Activated CD4-positive, CD25-positive, alpha-beta regulatory T cell treated with anti-CD3 and anti-CD28 coated beads, Interleukin-2, amount 50 U/mL, for 16 hours (primary cell): Measurements from ENCODE around the gene MCU.
"Not testable (repeated sequence)": the region's sequence is repeated elsewhere in the genome, so short reads cannot be mapped to it uniquely, and the experiment has no call there.

Source experiments
- DNase-seq: peaks from one replicate; pipeline ENCODE4 v3.0.0-alpha.2; 2020; ENCODE audit warnings: low read depth, low spot score

Gene MCU

DNA sequence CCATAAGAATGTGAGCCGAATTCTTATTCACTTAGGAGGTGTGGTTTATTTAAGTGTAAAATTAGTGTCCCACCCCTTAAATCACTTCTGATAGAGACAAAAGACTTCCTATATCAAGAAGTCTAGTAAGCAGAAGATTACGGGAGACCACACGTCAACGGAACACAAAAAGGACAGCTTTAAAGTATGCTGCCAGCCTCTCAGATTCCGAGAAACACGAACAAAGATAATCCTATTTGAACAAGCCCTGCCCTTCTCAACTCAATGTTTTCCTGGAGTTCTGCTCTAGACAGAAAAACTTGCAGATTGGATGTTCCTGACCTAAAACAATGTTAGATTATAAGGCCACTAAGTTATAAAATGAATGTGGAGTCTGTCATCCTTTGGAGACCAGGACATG is 4.9 kb upstream of the MCU start:
- DNase-seq, result no peak

DNA sequence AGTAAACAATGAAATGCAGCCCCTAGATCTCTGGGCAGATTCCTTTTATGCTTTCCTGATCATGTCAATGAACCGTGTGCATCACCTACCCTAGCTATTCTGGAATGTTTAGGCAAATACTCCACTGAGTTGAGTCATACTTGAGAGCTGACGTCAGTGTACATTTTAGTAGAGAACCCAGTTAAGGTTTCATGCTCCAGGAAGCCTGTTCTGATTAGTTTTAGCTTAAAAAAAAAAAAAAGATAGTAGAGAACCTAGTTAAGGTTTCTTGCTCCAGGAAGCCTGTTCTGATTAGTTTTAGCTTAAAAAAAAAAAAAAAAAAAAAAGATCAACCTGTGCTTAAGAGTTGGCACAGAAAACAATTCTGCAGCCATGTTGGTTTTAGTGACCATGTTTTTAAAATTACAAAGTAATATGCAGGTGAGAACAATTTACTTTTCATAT is 3.7 kb upstream of the MCU start:
- no peak for DNase-seq

DNA sequence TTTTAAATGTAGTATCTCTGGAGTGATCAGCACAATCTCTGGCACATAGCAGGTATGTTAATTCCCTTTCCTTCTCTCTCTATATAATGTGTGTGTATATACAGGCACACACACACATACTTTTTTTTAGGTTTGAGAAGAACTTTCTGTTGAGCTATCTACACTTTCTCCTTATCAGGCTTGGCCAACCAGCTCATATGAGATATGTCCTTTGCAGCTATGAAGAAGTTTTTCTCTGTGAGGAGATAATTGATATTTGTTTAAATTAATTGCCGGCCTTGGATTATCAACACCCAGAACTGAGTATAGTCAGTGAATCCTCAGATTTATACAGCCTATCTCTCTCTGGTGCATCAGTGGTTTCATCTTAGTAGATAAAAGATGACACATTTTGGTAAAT is 2.3 kb upstream of the MCU start:
- DNase-seq, result no peak

DNA sequence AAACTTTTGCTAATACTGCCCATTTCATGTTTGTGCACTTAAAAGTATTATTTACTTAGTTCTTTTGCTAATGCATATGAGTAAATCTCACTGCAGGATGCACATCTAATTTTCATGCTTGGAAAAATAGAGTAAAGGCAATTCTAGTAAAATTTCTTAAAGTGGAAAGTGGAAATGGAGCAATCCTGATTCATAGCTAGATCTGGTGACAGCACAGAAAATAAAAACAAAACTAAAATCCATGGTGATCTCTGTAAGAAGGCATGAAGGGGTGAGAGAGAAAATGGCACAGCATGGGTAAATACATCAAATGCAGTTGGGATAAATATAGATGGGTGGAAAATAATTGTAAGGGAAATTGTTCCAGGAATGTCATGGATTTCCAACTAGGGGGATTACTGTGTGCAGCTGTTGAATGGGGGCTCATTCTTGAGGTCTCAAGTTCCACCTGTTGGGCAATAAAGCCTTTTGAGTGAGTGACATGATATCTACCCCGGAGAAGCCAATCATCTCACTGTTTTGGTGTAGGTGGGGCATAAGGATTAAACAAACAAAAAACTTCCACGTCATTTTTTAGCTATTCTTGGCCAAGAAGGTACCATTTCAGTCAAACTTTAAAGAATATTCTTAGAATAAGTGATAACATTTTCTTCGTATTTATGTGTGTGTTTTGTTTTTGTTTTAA is 1.7 kb upstream of the MCU start:
- no peak for DNase-seq

DNA sequence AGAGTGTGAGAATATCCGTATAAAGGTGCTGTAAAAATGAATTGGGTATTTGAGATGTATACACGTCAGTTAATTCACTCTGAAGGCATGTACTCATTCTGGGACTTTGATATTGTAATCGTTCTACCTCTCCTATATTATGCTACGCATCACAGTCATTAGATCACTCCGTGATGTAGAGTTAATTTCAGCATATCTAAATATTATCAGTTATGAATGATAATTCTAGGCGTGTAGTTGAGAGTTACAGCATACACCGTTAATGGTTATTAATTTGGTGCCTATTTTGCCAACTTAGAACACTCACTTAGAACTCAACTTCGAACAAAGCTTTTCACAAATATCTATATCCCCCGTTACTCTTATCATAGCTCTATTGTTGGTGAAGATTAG is 477 bp upstream of the MCU start:
- no peak for DNase-seq

DNA sequence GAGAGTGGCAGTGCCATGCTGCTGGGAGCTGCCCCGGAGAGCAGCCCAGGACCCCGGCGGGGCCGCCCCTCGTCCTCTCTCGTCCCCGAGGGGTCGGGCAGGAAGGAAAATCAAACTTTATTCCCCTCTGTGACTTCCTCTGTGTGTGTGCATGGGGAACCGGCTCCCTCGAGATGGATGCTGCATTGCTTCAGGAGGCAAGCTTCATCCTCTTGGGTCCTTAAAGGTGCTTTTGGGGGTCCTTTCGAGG is 726 bp downstream of the MCU start:
- DNase-seq, result peak; percentile 2

DNA sequence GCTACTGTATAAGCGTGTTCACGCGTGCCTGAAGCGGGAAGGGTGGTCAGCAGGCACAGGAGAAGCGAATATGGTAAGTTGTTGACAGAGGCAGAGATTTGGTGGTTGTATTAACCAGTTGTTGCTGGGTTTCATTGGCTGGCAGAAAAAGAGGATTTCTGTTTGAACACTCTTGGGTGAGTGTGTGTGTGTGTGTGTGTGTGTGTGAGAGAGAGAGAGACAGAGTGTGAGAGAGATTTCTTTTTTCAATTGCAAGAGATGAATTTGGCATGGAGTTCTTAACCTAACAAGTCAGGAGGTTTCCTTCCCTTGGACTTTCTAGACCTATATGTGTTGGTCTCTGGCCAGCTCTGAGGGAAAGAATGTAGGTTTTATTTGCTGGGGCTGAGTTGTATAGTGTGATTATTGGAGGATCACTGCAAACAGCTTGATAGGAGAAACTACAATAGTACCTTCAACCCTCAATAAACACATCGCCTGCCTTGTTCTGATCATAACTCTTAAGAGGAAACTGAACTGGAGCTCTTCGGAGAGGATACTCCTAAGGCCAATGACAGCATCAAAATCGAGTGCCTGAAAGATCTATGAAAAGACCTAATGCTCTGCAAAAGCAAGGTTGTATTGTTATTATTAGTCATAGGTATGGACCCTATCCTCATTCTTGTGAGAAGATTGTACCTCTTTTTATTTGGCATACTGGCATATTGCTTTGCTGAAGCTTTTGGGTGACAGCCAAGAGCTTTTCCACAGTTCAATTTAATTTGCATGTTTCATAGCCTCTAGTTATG is 1.2 kb downstream of the MCU start:
- no peak for DNase-seq

DNA sequence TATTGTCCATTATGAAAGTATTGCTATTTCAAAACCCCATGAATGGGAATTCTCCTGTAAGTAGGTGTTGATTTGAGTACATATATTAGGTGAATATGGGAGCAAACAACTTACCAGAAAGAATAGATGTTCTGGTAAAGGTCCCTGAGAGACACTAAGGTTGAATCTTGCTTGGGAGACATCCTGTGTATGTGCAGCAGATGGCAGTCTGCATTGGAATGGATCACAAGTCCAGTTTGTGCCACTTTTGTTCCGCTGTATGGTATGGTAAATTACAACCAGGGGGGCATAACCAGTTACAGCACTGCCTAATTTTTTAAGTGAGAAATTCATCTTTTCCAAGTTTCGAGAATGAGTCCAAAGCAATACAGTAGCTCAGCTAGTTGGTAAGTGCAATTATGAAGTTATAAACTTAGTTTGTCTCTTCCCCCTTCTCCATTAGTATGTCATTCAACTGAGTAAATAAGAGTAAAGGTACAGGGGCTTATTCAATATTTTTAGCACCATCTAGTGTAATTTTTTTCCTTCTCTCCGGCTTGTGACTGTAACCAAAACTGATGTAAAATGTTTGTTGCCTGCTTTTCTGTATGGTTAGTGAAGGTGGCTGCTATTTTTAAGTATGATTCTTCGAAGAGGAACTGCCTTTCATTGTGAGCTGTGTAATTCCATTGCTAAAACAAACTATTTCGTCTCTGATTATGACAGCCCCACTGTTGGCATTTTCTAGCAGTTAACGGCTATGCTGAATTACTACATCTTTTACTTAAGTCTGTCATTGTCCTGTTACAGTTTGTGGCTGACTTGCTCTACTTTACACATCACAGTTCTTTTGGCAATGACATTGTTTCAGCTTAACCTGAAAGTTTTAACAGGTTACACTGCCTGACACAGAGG is 2.8 kb downstream of the MCU start:
- DNase-seq, result no peak

DNA sequence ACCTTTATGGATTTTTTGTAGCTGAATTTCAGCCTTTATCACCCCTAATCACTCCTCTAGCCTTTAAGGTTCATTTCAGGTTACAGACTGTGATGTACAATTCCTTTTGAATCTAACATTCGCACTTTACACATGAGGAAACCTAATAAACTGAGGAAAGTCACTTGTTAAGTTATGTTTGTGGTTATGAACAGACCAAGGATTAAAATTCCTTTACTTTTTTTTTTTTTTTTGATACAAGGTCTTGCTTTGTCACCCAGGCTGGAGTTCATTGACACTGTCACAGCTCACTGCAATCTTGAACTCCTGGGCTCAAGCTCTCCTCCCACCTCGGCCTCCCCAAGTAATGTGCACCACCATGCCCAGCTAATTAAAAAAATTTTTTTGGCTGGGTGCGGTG is 3.6 kb downstream of the MCU start:
- DNase-seq, result no peak

DNA sequence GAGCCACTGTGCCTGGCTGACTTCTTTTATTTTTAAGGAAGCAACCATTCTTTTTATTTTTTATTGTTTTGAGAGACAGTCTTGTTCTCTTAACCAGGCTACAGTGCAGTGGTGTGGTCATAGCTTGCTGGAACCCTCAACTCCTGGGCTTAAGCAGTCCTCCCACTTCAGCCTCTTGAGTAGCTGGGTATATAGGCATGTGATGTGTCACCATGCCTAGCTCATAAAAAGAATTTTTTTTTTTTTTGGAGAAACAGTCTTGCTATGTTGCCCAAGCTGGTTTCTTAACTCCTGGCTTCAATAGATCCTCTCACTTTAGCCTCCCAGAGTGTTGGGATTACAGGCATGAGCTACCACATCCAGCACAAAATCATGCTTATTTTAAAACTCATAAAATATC is 5.8 kb downstream of the MCU start:
- DNase-seq, result no peak

DNA sequence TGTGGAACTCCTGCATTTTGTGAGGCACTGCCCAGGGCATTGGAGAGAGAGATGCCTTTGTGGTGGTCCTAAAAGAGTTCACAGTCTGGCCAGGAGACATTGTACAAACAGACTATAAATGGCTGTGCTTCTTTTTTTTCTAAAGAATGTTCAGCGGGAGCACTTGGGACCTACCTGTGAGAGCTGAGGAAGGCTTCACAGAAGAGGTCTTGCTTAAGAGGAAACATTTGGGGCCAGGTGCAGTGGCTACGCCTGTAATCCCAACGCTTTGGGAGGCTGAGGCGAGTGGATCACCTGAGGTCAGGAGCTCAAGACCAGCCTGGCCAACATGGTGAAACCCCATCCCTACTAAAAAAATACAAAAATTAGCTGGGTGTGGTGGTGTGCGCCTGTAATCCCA is 10.5 kb downstream of the MCU start:
- not testable (repeated sequence) for DNase-seq

DNA sequence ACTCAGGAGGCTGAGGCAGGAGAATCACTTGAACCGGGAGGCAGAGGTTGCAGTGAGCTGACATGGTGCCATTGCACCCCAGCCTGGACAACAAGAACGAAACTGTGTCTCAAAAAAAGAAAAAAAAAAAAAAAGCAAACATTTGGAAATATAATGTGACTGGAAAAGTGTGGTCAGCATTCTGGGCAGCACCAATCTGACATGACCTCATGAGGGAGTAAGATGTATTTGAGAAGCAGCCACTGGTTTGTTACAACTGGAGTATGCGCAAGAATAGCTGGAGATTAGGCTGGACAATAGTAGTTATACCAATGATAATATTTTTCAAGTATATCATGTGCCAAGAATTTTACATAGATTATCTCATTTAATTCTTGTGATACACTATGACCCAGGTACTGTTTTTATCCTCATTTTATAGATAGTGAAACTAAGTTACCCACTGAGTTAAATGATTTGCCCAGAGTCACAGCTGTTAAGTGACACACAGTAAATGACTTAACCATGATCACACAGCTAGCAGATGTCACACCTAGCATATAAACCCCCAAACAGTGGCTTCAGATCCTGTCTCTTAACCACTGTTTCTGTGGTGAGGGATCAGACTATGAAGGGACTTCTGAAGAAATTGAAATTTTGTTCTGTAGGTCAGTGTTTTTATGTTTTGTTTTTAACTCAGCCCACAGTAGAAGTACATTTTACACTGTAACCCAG is 11.1 kb downstream of the MCU start:
- DNase-seq, result no peak

DNA sequence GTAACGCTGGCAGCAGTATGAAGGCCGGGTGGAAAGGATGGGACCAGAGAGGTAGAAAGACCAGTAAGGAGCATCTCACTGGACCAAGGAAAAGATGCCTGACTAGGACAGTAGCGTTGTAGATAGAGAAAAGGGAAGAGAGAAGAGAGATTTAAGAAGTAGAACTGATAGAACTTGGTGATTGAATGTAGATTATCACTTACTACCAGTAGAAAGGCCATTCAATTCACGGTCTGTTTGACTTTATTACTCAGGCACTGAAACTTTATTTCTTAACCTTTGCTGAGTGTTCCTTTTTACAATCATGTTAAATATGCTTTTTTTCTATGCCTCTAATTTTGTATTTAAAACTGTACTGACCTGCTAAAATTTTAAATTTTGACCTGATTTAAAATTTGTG is 12.2 kb downstream of the MCU start:
- no peak for DNase-seq

DNA sequence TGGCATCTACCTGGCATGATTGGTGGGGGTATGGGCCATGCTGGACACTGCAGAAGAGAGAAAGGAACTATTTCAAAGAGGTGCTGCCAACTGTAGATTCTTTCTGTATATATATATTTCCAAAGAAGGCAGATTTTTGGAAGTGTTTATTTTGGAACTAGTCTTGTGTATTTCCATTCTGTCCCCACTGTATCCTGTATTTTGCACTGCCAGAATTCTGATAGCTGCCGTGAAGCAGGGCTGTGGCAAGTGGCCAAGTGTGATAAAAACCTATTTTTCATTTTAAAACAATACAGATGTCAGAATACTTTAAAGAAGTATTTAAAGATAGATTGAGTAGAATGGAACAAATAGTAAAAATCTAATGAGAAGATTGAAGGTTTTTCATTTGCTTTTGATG is 17.1 kb downstream of the MCU start:
- no peak for DNase-seq

DNA sequence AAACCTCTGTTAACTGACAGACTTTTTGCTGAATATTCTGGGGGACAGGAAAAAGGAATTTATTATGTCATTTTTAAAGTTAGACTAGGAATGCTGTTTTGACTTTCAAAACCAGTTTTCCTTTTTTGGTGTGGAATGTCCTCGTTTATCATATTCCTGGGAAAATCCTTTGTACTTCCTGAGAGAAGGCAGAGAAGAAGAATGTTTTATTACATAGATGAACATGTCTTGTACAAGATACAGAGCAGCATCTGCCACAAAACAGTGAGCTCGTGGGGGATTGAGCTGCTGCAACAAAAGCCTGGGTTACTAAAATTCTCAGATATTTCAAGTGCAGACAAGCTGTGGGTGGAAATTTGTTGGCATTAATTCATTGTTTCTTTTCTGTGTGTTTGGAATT is 20.2 kb downstream of the MCU start:
- DNase-seq, result no peak

DNA sequence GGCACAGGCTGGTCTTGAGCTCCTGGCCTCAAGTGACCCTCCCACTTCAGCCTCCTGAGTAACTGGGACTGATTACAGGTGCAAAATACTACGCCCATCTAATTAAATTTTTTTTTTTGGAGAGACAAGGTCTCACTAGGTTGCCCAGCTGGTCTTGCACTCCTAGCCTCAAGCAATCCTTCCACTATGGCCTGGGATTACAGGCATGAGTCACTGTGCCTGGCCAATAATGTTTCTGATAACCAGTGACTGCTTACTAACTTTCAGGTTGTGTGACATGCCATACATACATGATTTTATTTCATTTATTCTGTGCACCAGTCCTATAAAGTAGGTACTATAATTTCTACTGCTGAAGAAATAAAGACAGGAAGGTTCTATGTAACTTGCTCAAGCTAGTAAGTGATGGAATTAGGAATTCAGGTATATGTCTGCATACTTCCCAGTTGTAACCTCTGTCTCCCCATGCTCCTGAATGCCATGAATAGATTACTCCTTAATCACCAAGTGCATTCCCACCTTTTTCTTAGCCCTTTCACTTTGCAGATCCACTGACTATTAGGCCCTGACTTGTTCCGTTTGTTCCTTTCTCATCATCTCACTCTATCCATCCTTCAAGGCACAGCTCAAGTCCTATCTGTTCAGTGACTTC is 28.1 kb downstream of the MCU start:
- no peak for DNase-seq

DNA sequence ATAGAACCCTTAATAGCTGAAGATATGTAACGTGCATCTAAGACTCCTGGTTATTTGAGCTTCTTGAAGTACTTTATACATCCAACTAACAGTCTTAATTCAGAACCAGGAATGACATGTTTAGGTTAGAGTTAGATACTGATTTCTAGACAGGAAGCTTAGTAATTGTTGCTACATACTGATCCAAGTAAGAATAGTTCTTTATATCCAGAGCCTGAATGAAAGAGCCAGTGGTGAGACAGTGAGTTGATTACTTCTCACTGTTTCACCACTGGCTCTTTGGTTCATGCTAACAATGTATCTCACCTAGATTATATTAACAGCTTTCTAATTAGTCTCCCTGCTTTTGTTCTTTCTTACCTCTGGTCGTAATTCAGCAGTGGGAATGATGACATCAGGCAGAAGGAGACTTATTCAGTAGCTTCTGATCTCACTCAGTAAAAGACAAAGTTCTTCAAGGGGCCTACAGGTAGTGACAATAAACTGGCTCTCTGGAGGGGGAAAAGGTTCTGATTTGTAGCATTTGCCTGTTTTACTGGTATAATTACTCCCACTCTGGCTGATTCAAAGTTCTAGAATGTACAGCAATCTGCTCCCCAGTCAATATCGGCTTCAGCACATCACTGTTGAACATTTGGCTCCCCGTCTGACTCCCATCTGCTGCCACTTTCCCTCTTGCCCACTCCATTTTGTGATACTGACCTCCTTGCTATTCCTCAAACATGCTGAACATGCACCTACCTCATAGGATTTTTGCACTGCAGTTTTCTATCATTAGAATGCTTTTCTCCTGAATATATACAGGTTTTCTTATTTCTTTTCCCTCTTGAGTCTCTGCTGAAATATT is 29.1 kb downstream of the MCU start:
- no peak for DNase-seq

DNA sequence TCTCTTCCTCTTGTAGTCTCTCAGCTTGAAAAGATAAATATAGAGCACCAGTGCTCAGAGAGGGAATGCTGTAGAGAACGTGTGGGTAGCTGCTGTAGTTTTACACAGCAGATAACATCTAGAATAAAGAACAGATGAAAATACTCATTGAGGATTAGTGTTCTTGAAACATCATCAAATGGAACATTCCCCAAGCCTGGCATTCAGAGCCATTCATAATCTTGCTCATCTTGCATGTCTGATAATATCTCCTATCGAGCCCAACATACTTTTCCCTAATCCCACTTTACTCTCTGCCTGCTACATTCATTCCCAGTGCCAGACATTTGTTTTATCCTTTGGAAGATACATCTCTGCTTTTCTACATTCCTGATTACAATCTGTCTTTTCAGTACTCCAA is 35.2 kb downstream of the MCU start:
- DNase-seq, result no peak

DNA sequence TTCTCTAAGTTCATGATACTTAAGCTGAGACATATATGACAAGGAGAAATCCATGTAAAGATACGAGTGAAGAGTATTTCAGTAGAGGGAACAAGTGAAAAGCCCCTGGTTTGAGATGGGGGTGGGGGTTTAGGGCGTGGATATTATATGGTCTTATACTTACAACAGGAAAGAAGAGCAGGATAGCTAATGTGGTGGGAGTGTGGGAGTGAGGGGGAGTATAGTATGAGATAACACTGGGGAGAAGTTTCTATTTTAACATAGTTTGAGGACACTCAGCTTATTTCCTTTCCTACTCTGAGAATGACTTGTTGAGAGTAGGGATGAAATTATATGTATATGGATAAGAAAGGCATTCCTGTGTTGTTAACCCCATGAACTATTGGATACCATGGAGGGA is 36.5 kb downstream of the MCU start:
- DNase-seq, result no peak

DNA sequence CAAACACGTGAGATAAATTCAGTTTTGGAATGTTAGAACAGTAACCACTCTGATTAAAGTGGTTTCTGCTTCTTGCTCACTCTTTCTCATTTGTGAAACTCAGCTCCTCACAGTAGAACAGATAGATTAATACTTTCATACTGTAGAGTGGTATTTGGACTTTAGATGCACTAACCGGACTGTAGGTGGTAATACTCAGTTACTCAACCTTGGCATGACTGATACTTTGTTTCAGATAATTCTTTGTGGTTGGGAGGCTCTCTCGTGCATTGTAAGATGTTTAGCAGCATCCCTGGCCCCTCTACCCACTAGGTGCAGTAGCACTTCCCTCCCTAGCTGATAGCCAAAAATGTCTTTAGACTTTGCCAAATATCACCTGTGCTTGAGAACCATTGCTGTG is 37.6 kb downstream of the MCU start:
- no peak for DNase-seq

DNA sequence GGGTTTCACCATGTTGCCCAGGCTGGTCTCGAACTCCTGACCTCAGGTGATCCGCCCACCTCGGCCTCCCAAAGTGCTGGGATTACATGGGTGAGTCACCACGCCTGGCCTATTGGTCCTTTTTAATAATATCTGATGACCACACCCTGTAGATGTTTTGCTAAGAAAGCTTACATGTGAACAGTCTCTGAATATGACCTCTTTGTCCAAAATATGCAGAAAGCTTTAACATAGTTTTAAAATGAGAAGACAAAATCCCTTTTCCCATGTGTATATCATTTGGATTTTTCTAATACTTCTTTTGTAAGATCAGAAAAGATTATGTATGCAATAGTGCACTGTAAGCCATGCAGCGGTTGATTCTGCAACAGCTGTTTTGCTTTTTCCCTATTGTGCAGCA is 38.5 kb downstream of the MCU start:
- no peak for DNase-seq
